PFSK-1 (cell line): Measurements from ENCODE around the gene BMERB1.

Source experiments
- FOXP2 ChIP-seq: optimal IDR thresholded peaks from 2 replicates; pipeline ENCODE3; 2011; ENCODE audit warnings: borderline replicate concordance, control low read depth, inconsistent platforms; ENCODE audit not compliant: insufficient read depth; ENCODE audit errors: extremely low read length, extremely low read depth
- POLR2AphosphoS5 ChIP-seq: IDR thresholded peaks from 2 replicates; pipeline ENCODE4 v1.6.1; 2012; ENCODE audit warnings: low read depth, mild to moderate bottlenecking, control low read depth, low read length, moderate library complexity
- SIN3A ChIP-seq: IDR thresholded peaks from 2 replicates; pipeline ENCODE4 v1.6.1; 2012; ENCODE audit warnings: mild to moderate bottlenecking, low read length, moderate library complexity, borderline replicate concordance; ENCODE audit not compliant: insufficient read depth
- TAF1 ChIP-seq: IDR thresholded peaks from 2 replicates; pipeline ENCODE4 v1.6.1; 2012; ENCODE audit warnings: low read length, control low read depth, borderline replicate concordance; ENCODE audit not compliant: insufficient read depth
- TF ChIP-seq, protein P1 (sequence below), 2 experiments: IDR thresholded peaks; 2 replicates each; pipeline versions ENCODE4 v1.6.1 to v1.8.0; 2011 to 2012; ENCODE audit warnings: low read depth in 2 of 2, low read length in 2 of 2, control low read depth in 1 of 2, inconsistent platforms in 1 of 2, mild to moderate bottlenecking in 1 of 2, moderate library complexity in 1 of 2; ENCODE audit not compliant: insufficient read depth in 1 of 2

BMERB1 gene

DNA sequence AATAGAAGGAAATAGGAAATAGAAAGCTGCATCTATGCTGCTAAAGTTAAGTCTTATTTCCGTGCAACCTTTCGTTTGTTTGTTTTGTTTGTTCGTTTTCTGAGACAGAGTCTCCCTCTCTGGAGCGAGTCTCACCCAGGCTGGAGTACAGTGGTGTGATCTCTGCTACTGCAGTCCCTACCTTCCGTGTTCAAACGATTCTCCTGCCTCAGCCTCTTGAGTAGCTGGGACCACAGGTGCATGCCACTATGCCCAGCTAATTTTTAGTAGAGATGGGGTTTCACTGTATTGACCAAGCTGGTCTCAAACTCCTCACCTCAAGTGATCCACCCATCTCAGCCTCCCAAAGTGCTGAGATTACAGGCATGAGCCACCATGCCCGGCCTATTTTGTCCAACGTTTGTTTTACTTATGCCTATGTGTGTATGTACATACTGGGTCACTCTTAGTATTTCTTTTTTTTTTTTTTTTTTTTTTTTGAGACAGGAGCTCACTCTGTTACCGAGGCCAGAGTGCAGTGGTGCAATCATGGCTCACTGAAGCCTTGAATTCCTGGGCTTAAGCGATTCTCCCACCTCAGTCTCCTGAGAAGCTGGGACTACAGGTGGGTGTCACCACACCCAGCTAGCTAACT, 16.8 kb downstream of the BMERB1 start:
- TF ChIP-seq FOXP2 (no peak), TAF1 (no peak), SIN3A (no peak), POLR2AphosphoS5 (no peak)
- TF ChIP-seq, protein P1, sequence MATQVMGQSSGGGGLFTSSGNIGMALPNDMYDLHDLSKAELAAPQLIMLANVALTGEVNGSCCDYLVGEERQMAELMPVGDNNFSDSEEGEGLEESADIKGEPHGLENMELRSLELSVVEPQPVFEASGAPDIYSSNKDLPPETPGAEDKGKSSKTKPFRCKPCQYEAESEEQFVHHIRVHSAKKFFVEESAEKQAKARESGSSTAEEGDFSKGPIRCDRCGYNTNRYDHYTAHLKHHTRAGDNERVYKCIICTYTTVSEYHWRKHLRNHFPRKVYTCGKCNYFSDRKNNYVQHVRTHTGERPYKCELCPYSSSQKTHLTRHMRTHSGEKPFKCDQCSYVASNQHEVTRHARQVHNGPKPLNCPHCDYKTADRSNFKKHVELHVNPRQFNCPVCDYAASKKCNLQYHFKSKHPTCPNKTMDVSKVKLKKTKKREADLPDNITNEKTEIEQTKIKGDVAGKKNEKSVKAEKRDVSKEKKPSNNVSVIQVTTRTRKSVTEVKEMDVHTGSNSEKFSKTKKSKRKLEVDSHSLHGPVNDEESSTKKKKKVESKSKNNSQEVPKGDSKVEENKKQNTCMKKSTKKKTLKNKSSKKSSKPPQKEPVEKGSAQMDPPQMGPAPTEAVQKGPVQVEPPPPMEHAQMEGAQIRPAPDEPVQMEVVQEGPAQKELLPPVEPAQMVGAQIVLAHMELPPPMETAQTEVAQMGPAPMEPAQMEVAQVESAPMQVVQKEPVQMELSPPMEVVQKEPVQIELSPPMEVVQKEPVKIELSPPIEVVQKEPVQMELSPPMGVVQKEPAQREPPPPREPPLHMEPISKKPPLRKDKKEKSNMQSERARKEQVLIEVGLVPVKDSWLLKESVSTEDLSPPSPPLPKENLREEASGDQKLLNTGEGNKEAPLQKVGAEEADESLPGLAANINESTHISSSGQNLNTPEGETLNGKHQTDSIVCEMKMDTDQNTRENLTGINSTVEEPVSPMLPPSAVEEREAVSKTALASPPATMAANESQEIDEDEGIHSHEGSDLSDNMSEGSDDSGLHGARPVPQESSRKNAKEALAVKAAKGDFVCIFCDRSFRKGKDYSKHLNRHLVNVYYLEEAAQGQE (IDR thresholded peaks at IDR 0.05; ENCODE audit: insufficient read depth in 1 of 2, low read depth in 2 of 2, low read length in 2 of 2): no peak

DNA sequence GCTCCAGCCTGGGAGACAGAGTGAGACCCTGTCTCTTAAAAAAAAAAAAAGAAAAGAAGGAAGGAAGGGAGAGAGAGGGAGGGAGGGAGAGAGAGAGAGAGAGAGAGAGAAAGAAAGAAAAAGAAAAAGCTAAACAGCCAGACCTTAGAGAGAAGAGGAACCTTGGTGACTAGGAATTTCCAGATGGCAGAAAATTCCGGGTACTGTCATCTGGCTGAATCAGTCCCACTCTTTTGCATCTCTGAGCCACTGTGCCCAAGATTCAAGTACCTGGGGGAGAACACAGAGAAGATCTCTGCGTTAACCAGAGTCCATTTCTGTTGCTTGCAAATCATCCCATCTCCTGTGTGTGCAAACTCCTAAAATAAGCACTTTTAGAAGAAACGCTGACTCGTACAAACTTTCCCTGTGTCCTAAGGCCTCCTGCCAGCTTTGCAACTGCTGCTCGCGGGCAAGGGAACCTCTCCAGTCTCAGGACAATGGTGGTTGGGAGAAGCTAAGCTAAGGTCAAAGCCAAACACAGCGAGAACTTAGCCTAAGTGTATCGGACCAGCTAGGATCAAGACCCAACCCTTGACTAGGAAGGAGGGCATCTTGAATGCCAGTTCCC, 18.0 kb downstream of the BMERB1 start:
- TF ChIP-seq TAF1 (no peak), FOXP2 (no peak), SIN3A (no peak), POLR2AphosphoS5 (no peak)
- TF ChIP-seq, protein P1 (IDR thresholded peaks at IDR 0.05; ENCODE audit: insufficient read depth in 1 of 2, low read depth in 2 of 2, low read length in 2 of 2): no peak

DNA sequence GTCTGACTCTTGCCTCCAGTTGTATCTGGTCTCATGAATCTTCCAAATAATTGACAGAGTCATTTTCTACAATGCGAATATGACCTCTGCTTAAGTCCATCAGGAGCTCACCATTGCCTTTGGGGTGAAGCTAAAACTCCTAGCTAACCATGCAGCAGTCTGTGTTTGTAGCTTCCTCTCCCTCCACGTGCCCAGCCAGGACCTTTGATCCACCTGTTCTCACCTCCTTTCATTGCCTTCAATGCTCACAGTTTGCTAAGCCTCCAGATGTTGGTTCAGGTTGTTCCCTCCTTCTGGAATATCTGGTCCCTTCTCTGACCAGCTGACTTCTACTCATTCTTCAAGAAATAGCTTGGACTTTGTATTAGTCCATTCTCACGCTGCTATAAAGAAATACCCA, 23.0 kb downstream of the BMERB1 start:
- no peak for TF ChIP-seq POLR2AphosphoS5
- no peak for TF ChIP-seq TAF1
- no peak for TF ChIP-seq SIN3A
- TF ChIP-seq, protein P1 (IDR thresholded peaks at IDR 0.05; ENCODE audit: insufficient read depth in 1 of 2, low read depth in 2 of 2, low read length in 2 of 2): no peak
- no peak for TF ChIP-seq FOXP2

DNA sequence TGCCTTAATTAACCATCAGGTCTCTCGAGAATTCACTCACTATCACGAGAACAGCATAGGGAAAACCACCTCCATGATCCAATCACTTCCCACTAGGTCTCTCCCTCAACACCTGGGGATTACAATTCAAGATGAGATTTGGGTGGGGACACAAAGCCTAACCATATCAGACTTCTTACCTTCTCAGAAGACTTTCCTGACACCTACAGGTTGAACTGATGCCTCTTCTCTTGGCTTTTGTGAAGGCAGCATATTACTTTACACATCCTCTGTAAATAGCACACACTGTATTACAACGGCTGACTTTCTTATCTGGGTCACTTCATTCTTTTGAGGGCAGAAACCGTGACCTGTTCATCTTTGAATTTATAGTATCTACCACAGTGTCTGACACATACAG, 23.6 kb downstream of the BMERB1 start:
- no peak for TF ChIP-seq FOXP2
- TF ChIP-seq, protein P1 (IDR thresholded peaks at IDR 0.05; ENCODE audit: insufficient read depth in 1 of 2, low read depth in 2 of 2, low read length in 2 of 2): no peak
- no peak for TF ChIP-seq SIN3A
- no peak for TF ChIP-seq TAF1
- TF ChIP-seq POLR2AphosphoS5: no peak
